C1 segment of cervical spinal cord (tissue), 14 donors: ENCODE data around the gene SMIM14.
"Not testable (repeated sequence)": the region's sequence is repeated elsewhere in the genome, so short reads cannot be mapped to it uniquely, and the experiment has no call there.

Source experiments
- DNase-seq, 14 donors: peaks; one replicate each; lab custom pipeline; 2025; lab: John Stamatoyannopoulos, UW

Gene SMIM14

DNA sequence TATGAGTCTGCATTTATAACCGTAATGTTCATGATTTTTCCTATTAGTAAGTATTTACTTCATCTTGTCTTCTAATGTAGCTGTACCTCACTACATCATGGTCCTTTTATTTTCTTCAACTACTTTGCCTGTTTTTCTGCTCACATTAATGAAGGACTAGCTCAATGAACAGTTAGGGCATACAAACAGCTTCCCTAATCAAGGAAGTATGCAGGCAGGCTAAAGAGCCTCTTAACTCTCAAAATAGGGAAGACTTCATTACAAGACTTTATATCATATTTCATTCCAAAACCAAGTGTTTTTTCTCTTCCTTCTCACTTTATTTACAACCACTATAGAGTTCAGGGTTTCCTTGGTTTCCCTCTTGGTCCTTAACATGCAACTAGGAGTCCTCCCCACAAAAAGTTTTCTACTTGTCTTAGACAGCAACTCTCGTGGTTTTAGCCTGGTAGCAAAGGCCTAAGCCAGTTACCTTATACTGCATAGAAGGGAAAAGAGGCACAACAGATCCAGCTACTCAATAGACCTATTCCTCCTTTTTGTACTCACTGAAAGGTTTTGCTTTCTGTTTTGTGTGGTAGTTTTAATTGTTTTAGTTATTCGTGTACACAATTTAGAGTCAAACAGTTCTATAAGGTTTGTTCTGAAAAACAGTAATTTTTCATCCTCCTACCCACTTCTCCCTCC is 40.8 kb downstream of the SMIM14 start:
- DNase-seq: no peak

- no peak for DNase-seq
Measured at GRCh38 chr4:39596971-39597370, 41.7 kb downstream of the SMIM14 start.

DNA sequence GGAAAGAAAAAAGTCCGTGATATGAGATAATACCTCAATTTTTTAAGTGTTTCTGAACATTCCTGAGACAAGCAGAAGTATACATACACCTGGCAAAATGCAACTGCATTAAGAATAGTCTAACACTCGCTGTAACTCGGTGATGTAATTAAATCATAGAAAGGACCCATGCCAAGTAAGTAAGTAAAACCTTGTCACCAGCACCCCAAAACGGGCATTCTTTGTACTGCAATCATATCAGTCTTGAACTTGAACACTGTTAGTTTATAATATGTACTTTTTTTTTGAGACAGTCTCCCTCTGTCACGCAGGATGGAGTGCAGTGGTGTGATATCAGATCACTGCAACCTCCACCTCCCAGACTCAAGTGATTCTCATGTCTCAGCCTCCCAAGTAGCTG is 47.4 kb downstream of the SMIM14 start:
- no peak for DNase-seq

GRCh38 chr4:39587881-39588280 is 50.8 kb downstream of the SMIM14 start:
- DNase-seq: no peak

- DNase-seq: no peak
Measured at GRCh38 chr4:39574946-39575345, 63.7 kb downstream of the SMIM14 start.

- DNase-seq: no peak
Measured at GRCh38 chr4:39571504-39571903, 67.2 kb downstream of the SMIM14 start.

- no peak for DNase-seq
Measured at GRCh38 chr4:39571054-39571453, 67.6 kb downstream of the SMIM14 start.

GRCh38 chr4:39569209-39569608 is 69.5 kb downstream of the SMIM14 start:
- no peak for DNase-seq

- DNase-seq: no peak
Measured at GRCh38 chr4:39568805-39569204, 69.9 kb downstream of the SMIM14 start.

DNA sequence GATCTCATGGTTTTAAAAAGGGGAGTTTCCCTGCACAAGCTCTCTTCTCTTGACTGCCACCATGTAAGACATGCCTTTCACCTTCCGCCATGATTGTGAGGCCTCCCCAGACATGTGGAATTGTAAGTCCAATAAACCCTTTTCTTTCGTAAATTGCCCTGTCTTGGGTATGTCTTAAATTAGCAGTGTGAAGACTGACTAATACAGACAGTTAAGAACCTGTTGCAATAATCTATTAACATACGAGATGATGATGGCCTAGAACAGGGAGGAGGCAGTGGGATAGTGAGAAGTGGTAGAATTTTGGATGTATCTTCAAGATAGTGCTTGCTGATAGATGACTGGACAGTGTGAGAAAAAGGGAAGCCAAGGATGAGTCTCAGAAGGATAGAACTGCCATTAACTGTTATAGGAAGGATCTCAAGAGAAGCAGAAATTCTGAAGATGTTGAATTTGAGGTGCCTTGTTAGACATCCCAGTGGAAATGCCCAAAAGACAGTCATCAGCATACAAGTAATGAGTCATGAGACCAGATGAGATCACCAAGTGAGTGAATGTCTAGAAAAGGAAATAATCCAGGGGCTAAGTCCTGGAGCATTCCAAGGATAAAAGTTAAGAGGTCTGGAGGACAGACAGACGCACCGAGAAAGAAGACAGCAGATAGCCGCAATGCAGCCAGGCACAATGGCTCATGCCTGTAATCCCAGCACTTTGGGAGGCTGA is 72.6 kb downstream of the SMIM14 start:
- DNase-seq: no peak

GRCh38 chr4:39563346-39563847 is 75.3 kb downstream of the SMIM14 start:
- DNase-seq: no peak

GRCh38 chr4:39562792-39563191 is 75.9 kb downstream of the SMIM14 start:
- no peak for DNase-seq

DNA sequence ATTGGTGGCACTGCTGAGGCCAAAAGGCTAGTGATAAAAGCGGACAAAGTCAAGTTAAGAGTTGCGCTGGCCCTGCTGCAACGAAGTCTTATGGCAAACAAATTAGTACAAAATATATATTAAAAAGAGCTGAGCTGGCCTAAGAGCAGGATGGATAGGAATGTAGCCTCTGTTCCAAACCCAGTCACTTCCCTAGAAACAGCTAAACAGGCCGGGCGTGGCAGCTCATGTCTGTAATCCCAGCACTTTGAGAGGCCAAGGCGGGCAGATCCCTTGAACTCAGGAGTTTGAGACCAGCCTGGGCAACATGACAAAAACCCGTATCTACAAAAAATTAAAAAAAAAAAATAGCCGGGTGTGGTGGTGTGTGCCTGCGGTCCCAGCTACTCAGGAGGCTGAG is 79.0 kb downstream of the SMIM14 start:
- DNase-seq: no peak

DNA sequence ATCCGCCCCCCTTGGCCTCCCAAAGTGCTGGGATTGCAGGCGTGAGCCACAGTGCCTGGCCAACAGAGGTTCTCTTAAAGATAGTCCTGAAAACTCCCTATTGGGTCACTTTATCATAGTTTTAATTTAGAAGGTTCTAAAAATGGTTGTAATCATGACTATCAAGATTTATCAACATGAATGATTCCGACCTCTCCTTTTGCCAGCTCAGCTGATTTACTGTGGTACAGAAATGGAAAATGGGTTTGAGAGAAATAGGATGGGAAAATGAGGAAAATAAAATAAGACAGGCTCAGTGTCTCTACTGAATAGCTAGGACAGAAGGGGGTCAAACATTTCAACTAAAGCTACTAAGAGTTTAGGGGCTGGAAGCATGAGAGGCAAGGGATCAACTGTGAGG is 83.2 kb downstream of the SMIM14 start:
- DNase-seq: no peak

- DNase-seq: no peak
Measured at GRCh38 chr4:39548425-39549067, 90.1 kb downstream of the SMIM14 start.

GRCh38 chr4:39544580-39545315 is 93.9 kb downstream of the SMIM14 start:
- no peak for DNase-seq

GRCh38 chr4:39544080-39544479 is 94.6 kb downstream of the SMIM14 start:
- not testable (repeated sequence) for DNase-seq

GRCh38 chr4:39543034-39543433 is 95.6 kb downstream of the SMIM14 start:
- no peak for DNase-seq

DNA sequence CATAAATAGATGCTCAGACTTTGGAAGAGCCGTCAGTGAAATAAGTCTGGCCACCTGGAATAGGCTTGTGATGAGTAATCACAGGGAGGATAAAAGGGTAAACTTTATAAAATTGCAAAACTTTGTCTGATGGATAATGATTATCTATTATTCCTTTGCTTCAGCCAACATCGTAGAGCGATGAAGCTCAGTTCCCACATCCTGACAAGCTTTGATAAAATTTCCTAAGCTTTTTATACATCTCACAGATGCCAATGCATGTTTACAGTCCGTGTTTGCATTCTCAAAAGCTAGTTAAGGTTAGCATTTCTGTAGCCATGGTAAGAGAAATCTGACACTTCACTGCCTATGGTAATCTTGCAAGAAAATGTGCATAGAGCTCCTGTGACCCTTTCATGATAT is 96.1 kb downstream of the SMIM14 start:
- no peak for DNase-seq

DNA sequence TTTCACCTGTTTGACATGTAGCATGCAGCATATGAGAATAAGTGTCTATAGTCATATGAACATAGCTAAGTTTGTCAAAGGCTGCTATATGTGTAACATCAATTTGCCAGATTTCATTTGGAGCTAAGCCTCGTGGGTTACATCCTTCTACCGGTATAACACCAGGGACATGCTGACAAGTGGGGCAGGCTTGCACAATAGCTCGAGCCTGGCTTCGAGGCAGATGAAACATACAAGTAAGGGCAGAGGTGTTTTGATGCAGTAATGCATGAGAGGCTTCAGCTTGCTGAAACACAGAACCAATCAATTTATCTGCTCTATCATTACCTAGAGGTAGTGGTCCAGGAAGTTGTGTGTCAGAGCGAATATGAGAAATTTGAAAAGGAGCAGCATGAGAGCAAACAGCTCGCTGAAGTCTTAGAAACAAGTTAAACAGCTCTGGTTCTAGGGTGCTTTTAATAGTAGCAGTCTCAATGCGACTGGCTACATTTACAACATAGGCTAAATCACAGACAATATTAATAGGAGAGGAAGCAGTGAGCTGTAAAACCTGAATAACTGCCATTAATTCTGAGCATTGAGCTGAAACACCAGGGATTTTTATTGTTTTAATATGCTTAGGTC is 96.6 kb downstream of the SMIM14 start:
- DNase-seq: no peak

- DNase-seq: no peak
Measured at GRCh38 chr4:39539089-39539611, 99.5 kb downstream of the SMIM14 start.
